B cell (primary cell): ENCODE measurements around the gene TLK1. TPM values are rescaled to one million over a fixed set of nuclear protein-coding genes. Genes with fewer than 3 reads are reported as not detected.

ENCODE experiments used
- ATAC-seq: fragments of 200-7000 bp; cut with Tn5 transposase; one replicate; pipeline ENCODE4 v1.10.0; 2021; ENCODE audit warnings: low read depth, mild to moderate bottlenecking, moderate number of reproducible peaks, moderate library complexity
- CTCF ChIA-PET: fragments of 350-600 bp; sonication (Branson Sonifier 250); formaldehyde crosslinking; loops from one replicate; lab custom pipeline; 2021; ENCODE audit warnings: antibody characterized with exemption, inconsistent platforms; lab: Charles Lee
- POLR2A ChIA-PET: fragments of 350-600 bp; sonication (Branson Sonifier 250); formaldehyde crosslinking; loops from one replicate; lab custom pipeline; 2021; ENCODE audit warnings: antibody characterized with exemption; lab: Charles Lee
- DNase-seq: peaks from one replicate; pipeline ENCODE4 v3.0.0; 2013
- H2AFZ ChIP-seq: 2 replicates; pipeline ENCODE4 v1.6.1; 2012; ENCODE audit warnings: mild to moderate bottlenecking, low read depth, low read length; ENCODE audit not compliant: insufficient read depth, poor library complexity, severe bottlenecking
- H3K27ac ChIP-seq, 2 donors: 1 replicate in 1 of 2; 2 replicates in 1 of 2; pipeline ENCODE4 v1.5.1; 2012 to 2013; ENCODE audit warnings: low read length in 2 of 2, mild to moderate bottlenecking in 2 of 2, moderate library complexity in 1 of 2
- H3K27me3 ChIP-seq, 4 experiments: fragments of 200-600 bp in 1 of 4; sonication (generic) in 1 of 4; replicated peaks in 1 of 4; 1 replicate in 2 of 4; 2 replicates in 2 of 4; pipeline versions ENCODE4 v1.6.1 to v1.7.0; 2013 to 2016; ENCODE audit warnings: low read length in 3 of 4, mild to moderate bottlenecking in 2 of 4, mixed read lengths in 1 of 4, moderate library complexity in 1 of 4; ENCODE audit not compliant: insufficient read depth in 4 of 4, control insufficient read depth in 3 of 4; ENCODE audit errors: control extremely low read depth in 1 of 4
- H3K36me3 ChIP-seq, 2 experiments: replicated peaks in 1 of 2; 1 replicate in 1 of 2; 2 replicates in 1 of 2; pipeline versions ENCODE4 v1.6.1 to v1.7.1; 2013; ENCODE audit warnings: low read length in 1 of 2; ENCODE audit not compliant: insufficient read depth in 2 of 2, control insufficient read depth in 1 of 2; ENCODE audit errors: control extremely low read depth in 1 of 2, extremely low read depth in 1 of 2
- H3K4me1 ChIP-seq, 2 donors: fragments of 200-600 bp in 1 of 2; sonication (generic) in 1 of 2; 1 replicate in 1 of 2; 2 replicates in 1 of 2; pipeline versions ENCODE4 v1.5.1 to v1.6.1; 2013 to 2017; ENCODE audit warnings: low read length in 2 of 2; ENCODE audit not compliant: control insufficient read depth in 2 of 2, insufficient read depth in 2 of 2
- H3K4me2 ChIP-seq: replicated peaks from 2 replicates; pipeline ENCODE3; 2012; ENCODE audit warnings: mild to moderate bottlenecking, low read depth, low read length; ENCODE audit not compliant: poor library complexity, severe bottlenecking
- H3K4me3 ChIP-seq, 5 experiments: fragments of 200-600 bp in 1 of 5; sonication (generic) in 1 of 5; 1 replicate in 3 of 5; 2 replicates in 2 of 5; pipeline versions ENCODE4 v1.5.1 to v1.7.0; 2011 to 2016; ENCODE audit warnings: low read length in 4 of 5, mild to moderate bottlenecking in 4 of 5, low read depth in 2 of 5, control low read depth in 1 of 5, moderate library complexity in 1 of 5; ENCODE audit not compliant: insufficient read depth in 1 of 5; ENCODE audit errors: control extremely low read depth in 1 of 5, extremely low read depth in 1 of 5
- H3K79me2 ChIP-seq: fragments of 200-600 bp; sonication (generic); one replicate; pipeline ENCODE4 v1.6.0; 2016; ENCODE audit warnings: low read length; ENCODE audit not compliant: control insufficient read depth, insufficient read depth
- H3K9ac ChIP-seq: fragments of 200-600 bp; sonication (generic); 2 replicates; pipeline ENCODE4 v1.6.1; 2017; ENCODE audit warnings: mild to moderate bottlenecking, low read length, moderate library complexity
- H3K9me3 ChIP-seq, 3 donors: one replicate each; pipeline versions ENCODE4 v1.6.1 to v1.7.1; 2013; ENCODE audit warnings: low read length in 2 of 3; ENCODE audit not compliant: control insufficient read depth in 2 of 3, insufficient read depth in 1 of 3; ENCODE audit errors: control extremely low read depth in 1 of 3
- H4K20me1 ChIP-seq: 2 replicates; pipeline ENCODE4 v1.6.0; 2012; ENCODE audit warnings: mild to moderate bottlenecking, low read length; ENCODE audit not compliant: insufficient read depth, control insufficient read depth, poor library complexity, severe bottlenecking
- H3K27ac Mint-ChIP-seq: one replicate; pipeline ENCODE4 v1.8.0; 2021; ENCODE audit warnings: mixed read lengths
- H3K27me3 Mint-ChIP-seq: one replicate; pipeline ENCODE4 v1.8.0; 2021; ENCODE audit warnings: mixed read lengths
- H3K4me1 Mint-ChIP-seq: one replicate; pipeline ENCODE4 v1.8.0; 2021; ENCODE audit warnings: mixed read lengths
- H3K4me3 Mint-ChIP-seq: one replicate; pipeline ENCODE4 v1.8.0; 2021; ENCODE audit warnings: mixed read lengths
- H3K9me3 Mint-ChIP-seq: one replicate; pipeline ENCODE4 v1.8.0; 2022; ENCODE audit warnings: mixed read lengths; ENCODE audit not compliant: insufficient read depth
- CTCF ChIP-seq: fragments of 200-600 bp; IDR thresholded peaks from one replicate; pipeline ENCODE4 v1.8.0; 2022; ENCODE audit warnings: antibody characterized with exemption, mild to moderate bottlenecking
- EZH2 ChIP-seq: IDR thresholded peaks from 2 replicates; pipeline ENCODE4 v1.6.1; 2012; ENCODE audit warnings: borderline replicate concordance, low read depth, mild to moderate bottlenecking, moderate library complexity, low read length; ENCODE audit not compliant: insufficient read depth, poor library complexity, severe bottlenecking
- WGBS: methylation state at CpG from one replicate; pipeline ENCODE4 v1.1.5; 2013; ENCODE audit warnings: missing lambda C conversion rate; ENCODE audit not compliant: insufficient coverage; 5-methylcytosine and 5-hydroxymethylcytosine counted together
- intact Hi-C: fragments of 100-400 bp; cut with micrococcal nuclease; formaldehyde crosslinking; loops from one replicate; pipeline ENCODE4 v1.10.0; 2022
- polyA plus RNA-seq: library from polyadenylated mRNA; depleted of rRNA; stranded (reverse); fragments of >200 nt; gene quantifications from 2 replicates; pipeline ENCODE4 v1.2.3, GENCODE V29; 2012
- total RNA-seq, 2 donors: library from RNA; stranded (reverse); fragments of 120-200 nt in 1 of 2; gene quantifications; 1 replicate in 1 of 2; 2 replicates in 1 of 2; pipeline versions ENCODE4 v1.2.3 to v1.2.4, GENCODE V29; 2013 to 2022

The TLK1 gene
- total and polyA plus RNA-seq, 2 donors (not counting 1 experiment from before 2014, with no cell fraction given): 13.8 to 186 TPM

- no peaks in the 10 kb centered on the region for H3K9me3 Mint-ChIP-seq
- ChIA-PET CTCF (no interaction called here), POLR2A (no interaction called here)
- ATAC-seq (no peak), DNase-seq (no peak)
- no peak overlapping the region for H3K4me3 Mint-ChIP-seq
- H3K27ac Mint-ChIP-seq: no peak overlapping the region
- H3K27me3 ChIP-seq: no peaks in the 10 kb centered on the region
- no peaks in the 10 kb centered on the region for H4K20me1 ChIP-seq
- H3K4me3 ChIP-seq: no peak overlapping the region
- TF ChIP-seq CTCF: no peak
- no peak for TF ChIP-seq EZH2
- no peaks in the 10 kb centered on the region for H3K79me2 ChIP-seq
- H3K9me3 ChIP-seq: no peaks in the 10 kb centered on the region
- no peaks in the 10 kb centered on the region for H3K4me1 ChIP-seq
- intact Hi-C loops: no loop called here
- no peak overlapping the region for H3K27ac ChIP-seq
- no peaks in the 10 kb centered on the region for H3K4me1 Mint-ChIP-seq
- H3K4me2 ChIP-seq: no peak overlapping the region
- no peak overlapping the region for H2AFZ ChIP-seq
- H3K9ac ChIP-seq: no peak overlapping the region
- H3K36me3 ChIP-seq: no peaks in the 10 kb centered on the region
- no peaks in the 10 kb centered on the region for H3K27me3 Mint-ChIP-seq
Measured at GRCh38 chr2:171187819-171188218, 27.1 kb upstream of the TLK1 start.

- Histone ChIP-seq H3K4me1 (peaks cover 0 to 3% of the 10 kb centered on the region in 2 donors), H3K9ac (no peak overlapping the region), H2AFZ (no peak overlapping the region), H3K9me3 (no peaks in the 10 kb centered on the region), H3K27ac (no peak overlapping the region), H3K4me3 (no peak overlapping the region), H4K20me1 (no peaks in the 10 kb centered on the region), H3K36me3 (no peaks in the 10 kb centered on the region), H3K4me2 (no peak overlapping the region), H3K27me3 (no peaks in the 10 kb centered on the region), H3K79me2 (no peaks in the 10 kb centered on the region)
- DNase-seq: no peak
- Mint-ChIP-seq H3K27ac (no peak overlapping the region), H3K4me1 (peaks cover 3% of the 10 kb centered on the region), H3K27me3 (no peaks in the 10 kb centered on the region), H3K9me3 (no peaks in the 10 kb centered on the region), H3K4me3 (no peak overlapping the region)
- TF ChIP-seq EZH2: no peak
- TF ChIP-seq CTCF: no peak
- POLR2A ChIA-PET: no interaction called here
- no peak for ATAC-seq
- CTCF ChIA-PET: no interaction called here
- intact Hi-C loops: no loop called here
- WGBS: 100% methylated on average over 2 of the region's 2 CpGs
Measured at GRCh38 chr2:171187177-171187576, 26.5 kb upstream of the TLK1 start.
